Mucosa of stomach (tissue), 1 donor: Measurements from ENCODE around the gene CBX5.
"Not testable (repeated sequence)": the region's sequence is repeated elsewhere in the genome, so short reads cannot be mapped to it uniquely, and the experiment has no call there.

Source experiments
- H3K27me3 ChIP-seq: one replicate; pipeline ENCODE4 v1.7.0; 2013; ENCODE audit warnings: mild to moderate bottlenecking, low read length; ENCODE audit not compliant: control insufficient read depth, insufficient read depth
- H3K36me3 ChIP-seq: one replicate; pipeline ENCODE4 v1.7.0; 2013; ENCODE audit warnings: low read length; ENCODE audit not compliant: control insufficient read depth, insufficient read depth
- H3K4me1 ChIP-seq: one replicate; pipeline ENCODE4 v1.7.0; 2013; ENCODE audit warnings: mild to moderate bottlenecking, low read length; ENCODE audit not compliant: control insufficient read depth, insufficient read depth
- H3K4me3 ChIP-seq: one replicate; pipeline ENCODE4 v1.7.0; 2013; ENCODE audit warnings: low read length
- H3K9ac ChIP-seq: one replicate; pipeline ENCODE4 v1.7.0; 2013; ENCODE audit warnings: mild to moderate bottlenecking, low read length, moderate library complexity
- H3K9me3 ChIP-seq: one replicate; pipeline ENCODE4 v1.7.0; 2013; ENCODE audit warnings: mild to moderate bottlenecking, low read length, moderate library complexity; ENCODE audit not compliant: control insufficient read depth
- donor health status: Pancreatic carcinoma.

The CBX5 gene

GRCh38 chr12:54251667-54252284 is 28.1 kb downstream of the CBX5 start:
- Histone ChIP-seq H3K9me3 (no peaks in the 10 kb centered on the region), H3K4me3 (no peak overlapping the region), H3K9ac (no peak overlapping the region), H3K27me3 (no peaks in the 10 kb centered on the region), H3K36me3 (no peaks in the 10 kb centered on the region), H3K4me1 (no peaks in the 10 kb centered on the region)

- Histone ChIP-seq H3K9me3 (no peaks in the 10 kb centered on the region), H3K4me1 (no peaks in the 10 kb centered on the region), H3K9ac (no peak overlapping the region), H3K4me3 (no peak overlapping the region), H3K27me3 (no peaks in the 10 kb centered on the region), H3K36me3 (no peaks in the 10 kb centered on the region)
Measured at GRCh38 chr12:54249489-54249888, 30.4 kb downstream of the CBX5 start.

- H3K9me3 ChIP-seq = no peaks in the 10 kb centered on the region
- peaks cover 5% of the 10 kb centered on the region for H3K36me3 ChIP-seq
- no peak overlapping the region for H3K9ac ChIP-seq
- H3K27me3 ChIP-seq = no peaks in the 10 kb centered on the region
- no peak overlapping the region for H3K4me3 ChIP-seq
- no peaks in the 10 kb centered on the region for H3K4me1 ChIP-seq
Measured at GRCh38 chr12:54246011-54246641, 33.8 kb downstream of the CBX5 start.

- Histone ChIP-seq H3K4me3 (no peak overlapping the region), H3K9ac (no peak overlapping the region), H3K36me3 (peaks cover 5% of the 10 kb centered on the region), H3K4me1 (no peaks in the 10 kb centered on the region), H3K27me3 (no peaks in the 10 kb centered on the region), H3K9me3 (no peaks in the 10 kb centered on the region)
Measured at GRCh38 chr12:54240971-54241588, 38.8 kb downstream of the CBX5 start.

- Histone ChIP-seq H3K4me3 (no peak overlapping the region), H3K9me3 (no peaks in the 10 kb centered on the region)
Measured at GRCh38 chr12:54240129-54240528, 39.8 kb downstream of the CBX5 start.

GRCh38 chr12:54239620-54240019 is 40.3 kb downstream of the CBX5 start:
- Histone ChIP-seq H3K4me1 (no peaks in the 10 kb centered on the region), H3K36me3 (peaks cover 5% of the 10 kb centered on the region), H3K9ac (no peak overlapping the region), H3K9me3 (no peaks in the 10 kb centered on the region), H3K27me3 (no peaks in the 10 kb centered on the region), H3K4me3 (no peak overlapping the region)

More at GRCh38 chr12:54240129-54240528, 39.8 kb downstream of the CBX5 start:
- Histone ChIP-seq H3K4me1 (no peaks in the 10 kb centered on the region), H3K9ac (no peak overlapping the region), H3K27me3 (no peaks in the 10 kb centered on the region), H3K36me3 (peaks cover 5% of the 10 kb centered on the region)

- peaks cover 5% of the 10 kb centered on the region for H3K36me3 ChIP-seq
Measured at GRCh38 chr12:54238531-54238930, 41.4 kb downstream of the CBX5 start.

GRCh38 chr12:54232790-54233189 is 47.1 kb downstream of the CBX5 start:
- Histone ChIP-seq H3K4me3 (no peak overlapping the region), H3K9ac (no peak overlapping the region), H3K9me3 (no peaks in the 10 kb centered on the region), H3K4me1 (no peaks in the 10 kb centered on the region), H3K27me3 (no peaks in the 10 kb centered on the region), H3K36me3 (no peaks in the 10 kb centered on the region)

More at GRCh38 chr12:54238531-54238930, 41.4 kb downstream of the CBX5 start:
- H3K4me1 ChIP-seq = no peaks in the 10 kb centered on the region
- no peaks in the 10 kb centered on the region for H3K27me3 ChIP-seq
- no peak overlapping the region for H3K4me3 ChIP-seq
- no peak overlapping the region for H3K9ac ChIP-seq
- no peaks in the 10 kb centered on the region for H3K9me3 ChIP-seq

- not testable (repeated sequence) for H3K4me3 ChIP-seq, H3K9ac ChIP-seq, H3K9me3 ChIP-seq, H3K36me3 ChIP-seq, H3K4me1 ChIP-seq, H3K27me3 ChIP-seq
Measured at GRCh38 chr12:54231269-54231668, 48.7 kb downstream of the CBX5 start.

GRCh38 chr12:54230555-54230954 is 49.4 kb downstream of the CBX5 start:
- no peaks in the 10 kb centered on the region for H3K9me3 ChIP-seq

GRCh38 chr12:54229624-54230212 is 50.2 kb downstream of the CBX5 start:
- H3K27me3 ChIP-seq = no peaks in the 10 kb centered on the region
- H3K9me3 ChIP-seq = no peaks in the 10 kb centered on the region
- H3K4me1 ChIP-seq = no peaks in the 10 kb centered on the region
- no peak overlapping the region for H3K4me3 ChIP-seq
- no peaks in the 10 kb centered on the region for H3K36me3 ChIP-seq
- H3K9ac ChIP-seq = no peak overlapping the region

More at GRCh38 chr12:54230555-54230954, 49.4 kb downstream of the CBX5 start:
- no peak overlapping the region for H3K9ac ChIP-seq
- H3K4me1 ChIP-seq = no peaks in the 10 kb centered on the region
- no peaks in the 10 kb centered on the region for H3K27me3 ChIP-seq
- H3K36me3 ChIP-seq = no peaks in the 10 kb centered on the region
- no peak overlapping the region for H3K4me3 ChIP-seq

GRCh38 chr12:54228471-54228870 is 51.5 kb downstream of the CBX5 start:
- Histone ChIP-seq H3K4me1 (no peaks in the 10 kb centered on the region), H3K9ac (no peak overlapping the region), H3K4me3 (no peak overlapping the region), H3K27me3 (no peaks in the 10 kb centered on the region), H3K36me3 (no peaks in the 10 kb centered on the region), H3K9me3 (no peaks in the 10 kb centered on the region)
